T-cell (primary cell): ENCODE results near the gene CBX4. TPM values are rescaled to one million over a fixed set of nuclear protein-coding genes. Genes with fewer than 3 reads are reported as not detected.

ENCODE experiments used
- ATAC-seq, 4 experiments: fragments of 200-7000 bp in 3 of 4; fragments of 150-1000 bp in 1 of 4; cut with Tn5 transposase; replicated peaks in 1 of 4; 1 replicate in 3 of 4; 2 replicates in 1 of 4; pipeline ENCODE4 v1.10.0; 2021; ENCODE audit warnings: moderate library complexity in 3 of 4, mild to moderate bottlenecking in 2 of 4, moderate number of reproducible peaks in 1 of 4
- CTCF ChIA-PET, 2 donors: fragments of 300-600 bp; sonication (Branson Sonifier 250); formaldehyde crosslinking; loops; one replicate each; lab custom pipeline; 2022; ENCODE audit warnings: antibody characterized with exemption in 2 of 2; lab: Charles Lee
- POLR2A ChIA-PET, 2 donors: fragments of 300-600 bp; sonication (Branson Sonifier 250); formaldehyde crosslinking; loops; one replicate each; lab custom pipeline; 2022; ENCODE audit warnings: antibody characterized with exemption in 2 of 2; lab: Charles Lee
- DNase-seq, 35 experiments: peaks; one replicate each; pipeline versions ENCODE4 v3.0.0 to v3.0.0-alpha.2; 2013 to 2023
- H3K27ac ChIP-seq: one replicate; pipeline ENCODE4 v1.5.1; 2013; ENCODE audit warnings: low read length
- H3K27me3 ChIP-seq, 2 experiments: replicated peaks in 1 of 2; 1 replicate in 1 of 2; 2 replicates in 1 of 2; pipeline versions ENCODE4 v1.6.1 to v1.7.0; 2013; ENCODE audit warnings: low read length in 1 of 2, mixed read lengths in 1 of 2; ENCODE audit not compliant: control insufficient read depth in 2 of 2, insufficient read depth in 2 of 2; ENCODE audit errors: extremely low read depth in 1 of 2
- H3K36me3 ChIP-seq, 2 donors: 1 replicate in 1 of 2; 2 replicates in 1 of 2; pipeline versions ENCODE4 v1.6.1 to v1.7.0; 2013; ENCODE audit warnings: low read length in 1 of 2; ENCODE audit not compliant: control insufficient read depth in 2 of 2, insufficient read depth in 1 of 2; ENCODE audit errors: extremely low read depth in 1 of 2
- H3K4me1 ChIP-seq, 2 experiments: 1 replicate in 1 of 2; 2 replicates in 1 of 2; pipeline versions ENCODE4 v1.6.1 to v1.7.0; 2013; ENCODE audit warnings: low read length in 2 of 2, mixed read lengths in 1 of 2; ENCODE audit not compliant: insufficient read depth in 2 of 2, control insufficient read depth in 1 of 2; ENCODE audit errors: extremely low read depth in 1 of 2
- H3K4me3 ChIP-seq, 2 donors: 1 replicate in 1 of 2; 2 replicates in 1 of 2; pipeline versions ENCODE4 v1.5.1 to v1.7.0; 2013; ENCODE audit warnings: mild to moderate bottlenecking in 2 of 2, low read length in 1 of 2, moderate library complexity in 1 of 2; ENCODE audit not compliant: control insufficient read depth in 1 of 2; ENCODE audit errors: extremely low read depth in 1 of 2
- H3K9me3 ChIP-seq: 2 replicates; pipeline ENCODE4 v1.7.0; 2013
- H3K27ac Mint-ChIP-seq, 2 donors: one replicate each; pipeline ENCODE4 v1.8.0; 2020 to 2021; ENCODE audit warnings: mild to moderate bottlenecking in 2 of 2, mixed read lengths in 2 of 2
- H3K27me3 Mint-ChIP-seq, 2 donors: one replicate each; pipeline ENCODE4 v1.8.0; 2021 to 2022; ENCODE audit warnings: mixed read lengths in 2 of 2
- H3K36me3 Mint-ChIP-seq: one replicate; pipeline ENCODE4 v1.8.0; 2021; ENCODE audit warnings: mixed read lengths
- H3K4me1 Mint-ChIP-seq, 3 donors: one replicate each; pipeline ENCODE4 v1.8.0; 2020 to 2022; ENCODE audit warnings: mixed read lengths in 3 of 3, mild to moderate bottlenecking in 1 of 3
- H3K4me3 Mint-ChIP-seq, 3 donors: one replicate each; pipeline ENCODE4 v1.8.0; 2020 to 2022; ENCODE audit warnings: mild to moderate bottlenecking in 3 of 3, mixed read lengths in 3 of 3, moderate library complexity in 3 of 3
- H3K9me3 Mint-ChIP-seq, 3 donors: one replicate each; pipeline ENCODE4 v1.8.0; 2020 to 2022; ENCODE audit warnings: mixed read lengths in 3 of 3
- WGBS: methylation state at CpG from one replicate; pipeline ENCODE4 v1.1.5; 2013; ENCODE audit warnings: missing lambda C conversion rate; ENCODE audit not compliant: insufficient coverage; 5-methylcytosine and 5-hydroxymethylcytosine counted together
- total RNA-seq, 35 experiments: library from RNA in 6 of 35; stranded (reverse) in 6 of 35; fragments of 120-200 nt in 1 of 35; gene quantifications; one replicate each; pipeline versions ENCODE4 v1.2.1 to v1.2.4 and lab custom pipeline; 2013 to 2026

Gene CBX4
- total RNA-seq, 5 donors from 2014 or later (not counting 1 experiment from before 2014, with no cell fraction given): 63.2 to 138 (median 70.2) TPM

- H3K4me3 ChIP-seq: no peak overlapping the region
- WGBS: no CpG with 5 or more reads among the region's 3 CpGs
- H3K4me3 Mint-ChIP-seq: no peak overlapping the region
- DNase-seq: no peak
- no peak for ATAC-seq
- H3K36me3 Mint-ChIP-seq: peaks cover 3% of the 10 kb centered on the region
- peaks cover 0 to 84% of the 10 kb centered on the region in 2 experiments for H3K27me3 ChIP-seq
- peaks cover 18 to 59% of the 10 kb centered on the region in 2 experiments for H3K4me1 ChIP-seq
- H3K9me3 ChIP-seq: no peaks in the 10 kb centered on the region
- no peak overlapping the region for H3K27ac ChIP-seq
- ChIA-PET CTCF (interaction anchor here (0.5 to 0.7 kb wide), 3 partner anchors 31 to 174 kb away, joined by 3 to 5 read pairs (median 3); no protein-coding TSS in a partner anchor), POLR2A (no interaction called here)
- no peak overlapping the region for H3K27ac Mint-ChIP-seq
- peaks cover 11 to 31% (median 22%) of the 10 kb centered on the region in 3 donors for H3K4me1 Mint-ChIP-seq
- no peaks in the 10 kb centered on the region for H3K9me3 Mint-ChIP-seq
- peaks cover 17 to 39% of the 10 kb centered on the region in 2 donors for H3K27me3 Mint-ChIP-seq
- peaks cover 3 to 6% of the 10 kb centered on the region in 2 donors for H3K36me3 ChIP-seq
Measured at GRCh38 chr17:79793924-79794304, 45.3 kb downstream of the CBX4 start.

GRCh38 chr17:79792984-79793923 is 46.0 kb downstream of the CBX4 start:
- no peak overlapping the region for H3K27ac Mint-ChIP-seq
- peaks cover 11 to 25% (median 17%) of the 10 kb centered on the region in 3 donors for H3K4me1 Mint-ChIP-seq
- no peaks in the 10 kb centered on the region for H3K9me3 Mint-ChIP-seq
- no peak overlapping the region for H3K4me3 Mint-ChIP-seq
- Histone ChIP-seq H3K36me3 (peaks cover 3 to 6% of the 10 kb centered on the region in 2 donors), H3K4me3 (no peak overlapping the region), H3K9me3 (no peaks in the 10 kb centered on the region), H3K27me3 (peaks cover 0 to 83% of the 10 kb centered on the region in 2 experiments), H3K4me1 (peaks cover 14 to 52% of the 10 kb centered on the region in 2 experiments), H3K27ac (no peak overlapping the region)
- POLR2A ChIA-PET: interaction anchor here in 1 of 2 donors (0.5 kb wide), 1 partner anchor 19 kb away, joined by 3 read pairs; no protein-coding TSS in a partner anchor
- no peak for DNase-seq
- 84% methylated on average over 39 of the region's 63 CpGs for WGBS
- ATAC-seq: no peak
- H3K36me3 Mint-ChIP-seq: peaks cover 3% of the 10 kb centered on the region
- CTCF ChIA-PET: interaction anchor here (0.5 to 0.7 kb wide), 3 partner anchors 44 to 174 kb away, joined by 3 read pairs; no protein-coding TSS in a partner anchor
- peaks cover 24 to 39% of the 10 kb centered on the region in 2 donors for H3K27me3 Mint-ChIP-seq

- H3K36me3 Mint-ChIP-seq: peaks cover 3% of the 10 kb centered on the region
- no peaks in the 10 kb centered on the region for H3K9me3 Mint-ChIP-seq
- ATAC-seq: no peak
- Histone ChIP-seq H3K27ac (no peak overlapping the region), H3K27me3 (peaks cover 0 to 77% of the 10 kb centered on the region in 2 experiments), H3K36me3 (peaks cover 3 to 6% of the 10 kb centered on the region in 2 donors), H3K4me3 (no peak overlapping the region), H3K9me3 (no peaks in the 10 kb centered on the region), H3K4me1 (peaks cover 14 to 45% of the 10 kb centered on the region in 2 experiments)
- no peak for DNase-seq
- H3K4me3 Mint-ChIP-seq: no peak overlapping the region
- peaks cover 30 to 46% of the 10 kb centered on the region in 2 donors for H3K27me3 Mint-ChIP-seq
- CTCF ChIA-PET: interaction anchor here in 1 of 2 donors (0.6 kb wide), 1 partner anchor 48 kb away, joined by 3 read pairs; no protein-coding TSS in a partner anchor
- no peak overlapping the region for H3K27ac Mint-ChIP-seq
- WGBS: no CpG with 5 or more reads among the region's 22 CpGs
- peaks cover 11 to 25% (median 17%) of the 10 kb centered on the region in 3 donors for H3K4me1 Mint-ChIP-seq
- POLR2A ChIA-PET: interaction anchor here in 1 of 2 donors (0.5 kb wide), 1 partner anchor 18 kb away, joined by 3 read pairs; no protein-coding TSS in a partner anchor
Measured at GRCh38 chr17:79792341-79792871, 46.8 kb downstream of the CBX4 start.

- Mint-ChIP-seq H3K36me3 (peaks cover 3% of the 10 kb centered on the region), H3K4me1 (peaks cover 11 to 20% (median 16%) of the 10 kb centered on the region in 3 donors), H3K27me3 (peaks cover 36 to 53% of the 10 kb centered on the region in 2 donors), H3K9me3 (no peaks in the 10 kb centered on the region), H3K4me3 (no peak overlapping the region), H3K27ac (no peak overlapping the region)
- ChIA-PET POLR2A (no interaction called here), CTCF (no interaction called here)
- Histone ChIP-seq H3K36me3 (peaks cover 3 to 6% of the 10 kb centered on the region in 2 donors), H3K27ac (no peak overlapping the region), H3K4me1 (peaks cover 14 to 45% of the 10 kb centered on the region in 2 experiments), H3K9me3 (no peaks in the 10 kb centered on the region), H3K4me3 (peak overlapping the region in 1 of 2 donors; percentile 20), H3K27me3 (peaks cover 0 to 82% of the 10 kb centered on the region in 2 experiments)
- 9% methylated on average over 11 of the region's 26 CpGs for WGBS
- ATAC-seq (no peak), DNase-seq (no peak)
Measured at GRCh38 chr17:79791735-79792161, 47.5 kb downstream of the CBX4 start.

- H3K4me3 ChIP-seq: peak overlapping the region in 1 of 2 donors; percentile 20
- peaks cover 3 to 6% of the 10 kb centered on the region in 2 donors for H3K36me3 ChIP-seq
- POLR2A ChIA-PET: no interaction called here
- Mint-ChIP-seq H3K9me3 (no peaks in the 10 kb centered on the region), H3K4me1 (peaks cover 10 to 16% (median 11%) of the 10 kb centered on the region in 3 donors), H3K36me3 (peaks cover 3% of the 10 kb centered on the region), H3K27ac (no peak overlapping the region), H3K4me3 (peak overlapping the region in 2 of 3 donors; percentile 4 to 50), H3K27me3 (peaks cover 39 to 60% of the 10 kb centered on the region in 2 donors)
- peaks cover 0 to 87% of the 10 kb centered on the region in 2 experiments for H3K27me3 ChIP-seq
- peak in 3 of 4 experiments; percentile 46 to 52 (median 47) for ATAC-seq
- peak in 1 of 35 experiments; percentile 41 for DNase-seq
- H3K4me1 ChIP-seq: peaks cover 11 to 41% of the 10 kb centered on the region in 2 experiments
- no peak overlapping the region for H3K27ac ChIP-seq
- no peaks in the 10 kb centered on the region for H3K9me3 ChIP-seq
- CTCF ChIA-PET: no interaction called here
- WGBS: 12% methylated on average over 41 of the region's 68 CpGs
Measured at GRCh38 chr17:79790805-79791734, 48.2 kb downstream of the CBX4 start.
